ENCODE measurements around the gene TRAF2.

Gene TRAF2

DNA sequence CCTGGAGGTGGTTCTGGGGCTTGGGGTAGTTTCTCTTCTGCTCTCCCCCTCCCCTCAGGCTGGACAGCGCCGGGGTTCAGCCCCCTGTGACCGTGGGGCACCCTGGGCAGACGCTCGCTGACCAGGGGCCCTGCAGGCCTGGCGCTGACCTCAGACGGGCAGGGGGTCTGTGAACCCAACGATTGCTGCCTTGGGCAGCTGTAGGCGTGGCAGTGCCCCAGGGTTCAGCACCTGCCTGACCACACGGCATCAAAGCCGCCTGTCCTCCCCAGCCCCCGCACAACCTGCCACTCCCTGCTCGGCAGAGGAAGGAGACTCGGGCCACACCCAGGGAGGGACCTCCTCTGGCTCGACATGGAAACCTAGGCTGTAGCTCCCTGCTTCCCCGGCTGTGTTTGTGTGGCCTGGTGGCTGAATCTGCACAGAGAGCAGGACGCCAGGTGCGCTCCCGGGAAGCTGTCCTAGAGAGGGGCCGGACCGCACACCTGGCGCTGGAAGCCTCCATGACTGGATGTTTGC is 77.9 kb downstream of the TRAF2 start:
- TF ChIP-seq, protein P1, sequence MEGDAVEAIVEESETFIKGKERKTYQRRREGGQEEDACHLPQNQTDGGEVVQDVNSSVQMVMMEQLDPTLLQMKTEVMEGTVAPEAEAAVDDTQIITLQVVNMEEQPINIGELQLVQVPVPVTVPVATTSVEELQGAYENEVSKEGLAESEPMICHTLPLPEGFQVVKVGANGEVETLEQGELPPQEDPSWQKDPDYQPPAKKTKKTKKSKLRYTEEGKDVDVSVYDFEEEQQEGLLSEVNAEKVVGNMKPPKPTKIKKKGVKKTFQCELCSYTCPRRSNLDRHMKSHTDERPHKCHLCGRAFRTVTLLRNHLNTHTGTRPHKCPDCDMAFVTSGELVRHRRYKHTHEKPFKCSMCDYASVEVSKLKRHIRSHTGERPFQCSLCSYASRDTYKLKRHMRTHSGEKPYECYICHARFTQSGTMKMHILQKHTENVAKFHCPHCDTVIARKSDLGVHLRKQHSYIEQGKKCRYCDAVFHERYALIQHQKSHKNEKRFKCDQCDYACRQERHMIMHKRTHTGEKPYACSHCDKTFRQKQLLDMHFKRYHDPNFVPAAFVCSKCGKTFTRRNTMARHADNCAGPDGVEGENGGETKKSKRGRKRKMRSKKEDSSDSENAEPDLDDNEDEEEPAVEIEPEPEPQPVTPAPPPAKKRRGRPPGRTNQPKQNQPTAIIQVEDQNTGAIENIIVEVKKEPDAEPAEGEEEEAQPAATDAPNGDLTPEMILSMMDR (IDR thresholded peaks at IDR 0.05) = no peak
- no peak for TF ChIP-seq ZFX (IDR thresholded peaks at IDR 0.05; ENCODE audit: borderline replicate concordance)

DNA sequence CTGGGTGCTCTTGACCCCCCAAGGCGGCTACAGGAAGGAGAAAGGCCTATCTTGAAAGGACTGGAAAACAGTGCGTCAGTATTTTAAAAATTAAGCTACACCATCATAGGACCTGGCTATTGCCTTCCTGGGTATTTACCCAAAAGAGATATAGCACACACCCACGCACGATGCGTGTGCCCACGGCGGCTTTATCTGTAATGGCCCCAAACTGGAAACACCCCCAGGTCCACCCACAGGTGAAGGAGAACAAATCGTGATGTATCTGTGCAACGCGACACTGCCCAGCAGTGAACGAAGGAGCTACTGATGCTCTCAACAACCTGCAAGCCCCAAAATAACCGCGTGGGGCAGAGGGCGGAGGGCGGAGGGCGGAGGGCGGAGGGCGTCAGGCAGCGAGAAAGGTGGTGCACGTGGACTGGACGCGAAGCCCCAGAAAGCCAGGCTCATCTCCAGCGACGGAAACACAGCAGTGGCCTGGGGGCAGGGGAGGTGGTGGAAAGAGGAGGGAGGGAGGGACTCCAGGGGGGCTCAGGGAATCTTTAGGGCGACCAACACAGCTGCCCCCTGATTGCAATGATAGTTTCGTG is 78.6 kb downstream of the TRAF2 start:
- H3K27ac ChIP-seq = 0 out of 2 replicates have a peak overlapping the region, but pooled peaks have one; percentile 20
- no peak for TF ChIP-seq ZFX (IDR thresholded peaks at IDR 0.05; ENCODE audit: borderline replicate concordance)
- TF ChIP-seq, protein P1 (IDR thresholded peaks at IDR 0.05) = no peak

More for the DNA sequence above, 77.9 kb downstream of the TRAF2 start:
- 0 out of 2 replicates have a peak overlapping the region, but pooled peaks have one; percentile 20 for H3K27ac ChIP-seq

DNA sequence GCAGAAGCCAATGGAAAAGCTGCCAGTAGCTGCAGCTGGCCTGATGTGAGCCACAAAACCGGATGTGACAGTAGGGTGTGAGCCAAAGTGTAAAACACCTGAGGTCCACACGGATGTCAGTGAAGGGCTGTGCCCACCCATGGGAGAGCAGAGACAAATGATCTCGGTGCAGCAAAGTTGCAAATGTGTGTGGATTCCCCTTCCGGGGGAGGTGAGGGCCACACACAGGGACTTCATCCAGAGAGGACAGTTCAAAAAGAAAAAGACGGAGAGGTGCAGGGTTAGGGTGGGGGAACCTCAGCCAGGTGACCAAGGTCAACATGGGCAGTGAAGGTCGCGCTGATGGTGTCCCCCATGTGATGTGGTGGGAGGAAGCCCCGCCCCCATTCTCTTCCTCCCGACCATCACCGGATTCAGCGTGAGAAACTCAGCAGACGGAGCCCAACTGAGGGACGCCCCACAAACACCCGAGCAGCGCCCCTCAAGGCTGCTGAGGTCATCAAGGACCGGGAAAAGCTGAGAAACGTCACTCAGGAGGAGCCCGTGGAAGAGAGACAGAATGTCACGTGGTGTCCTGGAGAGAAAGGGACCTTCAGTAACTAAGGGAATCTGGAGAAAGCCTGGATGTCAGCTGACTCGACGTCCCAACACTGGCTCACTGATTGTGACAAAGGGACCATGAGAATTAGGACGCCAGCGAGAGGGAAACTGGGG is 79.6 kb downstream of the TRAF2 start:
- TF ChIP-seq, protein P1 (IDR thresholded peaks at IDR 0.05) = no peak
- TF ChIP-seq ZFX (IDR thresholded peaks at IDR 0.05; ENCODE audit: borderline replicate concordance) = no peak

DNA sequence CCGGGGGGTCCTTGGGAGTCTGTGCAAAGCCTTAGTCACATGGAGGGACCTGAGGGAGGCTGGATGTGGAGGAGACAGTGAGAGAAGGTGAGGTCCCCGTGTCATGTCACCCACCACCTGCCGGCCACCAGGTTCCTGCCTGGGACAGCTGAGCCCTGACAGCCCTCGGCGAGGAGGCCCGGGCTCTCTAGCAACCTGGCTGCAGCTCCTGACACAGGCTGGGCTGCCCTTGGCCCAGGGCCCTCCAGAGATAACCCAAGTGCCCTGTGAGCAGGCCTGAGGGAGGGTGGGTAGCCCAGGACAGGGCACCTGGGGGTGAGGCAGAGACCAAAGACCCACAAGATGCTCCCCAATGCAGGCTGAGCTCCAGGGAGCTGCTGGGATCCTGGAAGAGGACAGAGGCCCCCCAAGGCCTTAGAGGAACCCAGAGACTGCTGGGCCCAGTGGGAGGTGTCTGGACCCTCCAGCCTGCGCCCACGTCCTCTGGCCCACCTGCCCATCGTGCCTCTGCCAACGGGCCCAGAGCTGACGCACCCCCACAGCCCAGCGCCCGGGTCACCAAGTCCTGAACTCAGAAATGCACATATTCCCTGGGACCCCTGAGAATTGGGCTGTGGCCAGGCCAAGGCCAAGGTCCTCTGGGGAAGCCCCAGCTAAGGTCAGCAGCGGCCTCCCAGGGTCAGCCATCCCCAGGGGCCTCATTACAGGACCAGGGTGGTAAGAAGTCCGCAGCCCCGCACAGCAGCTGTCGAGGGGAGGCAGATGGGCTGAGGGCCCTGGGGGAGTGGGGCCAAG is 82.2 kb downstream of the TRAF2 start:
- H3K27ac ChIP-seq = no peak overlapping the region
- TF ChIP-seq ZFX (IDR thresholded peaks at IDR 0.05; ENCODE audit: borderline replicate concordance) = no peak
- TF ChIP-seq, protein P1 (IDR thresholded peaks at IDR 0.05) = no peak

More for the DNA sequence above, 79.6 kb downstream of the TRAF2 start:
- no peak overlapping the region for H3K27ac ChIP-seq

DNA sequence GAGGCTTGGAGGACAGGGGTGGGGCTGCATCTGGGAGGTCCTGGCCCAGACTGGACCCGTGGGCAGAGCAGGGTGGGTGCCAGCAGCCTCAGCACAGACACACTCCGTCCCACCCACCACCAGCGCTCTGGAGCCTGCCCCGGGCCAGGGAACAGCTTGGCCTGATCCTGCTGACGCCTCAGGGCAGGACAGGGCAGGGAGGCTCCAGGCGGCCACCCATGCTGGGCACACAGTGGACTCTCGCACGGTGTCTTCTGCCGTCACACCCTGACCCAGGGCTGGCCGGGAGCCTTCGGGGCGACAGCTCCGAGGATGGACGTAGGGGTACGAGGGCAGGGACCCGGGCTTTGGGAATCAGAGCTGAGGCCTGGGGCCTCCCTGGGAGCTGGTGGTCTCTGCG is 82.8 kb downstream of the TRAF2 start:
- no peak for TF ChIP-seq ZFX (IDR thresholded peaks at IDR 0.05; ENCODE audit: borderline replicate concordance)
- TF ChIP-seq, protein P1 (IDR thresholded peaks at IDR 0.05) = no peak
- no peak overlapping the region for H3K27ac ChIP-seq

DNA sequence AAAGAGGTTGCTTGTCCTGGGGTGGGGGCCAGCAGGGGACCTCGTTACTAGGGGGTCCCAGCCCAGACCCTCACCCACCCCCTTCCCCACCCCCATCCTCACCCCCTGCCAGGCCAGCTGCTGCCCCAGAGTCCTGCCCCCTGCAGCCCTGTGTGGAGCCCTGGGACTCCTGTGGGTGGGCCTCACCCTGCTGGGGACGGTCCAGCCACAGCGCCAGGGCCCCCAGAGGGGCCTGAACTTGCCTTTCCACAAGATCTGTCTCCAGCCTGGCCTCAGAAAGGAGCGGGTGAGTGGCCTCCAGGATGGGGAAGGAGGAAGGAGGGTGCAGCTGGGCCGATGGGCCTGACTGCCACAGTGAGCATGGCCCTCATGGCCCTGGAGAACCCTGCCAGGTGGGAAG is 83.5 kb downstream of the TRAF2 start:
- no peak for TF ChIP-seq ZFX (IDR thresholded peaks at IDR 0.05; ENCODE audit: borderline replicate concordance)

DNA sequence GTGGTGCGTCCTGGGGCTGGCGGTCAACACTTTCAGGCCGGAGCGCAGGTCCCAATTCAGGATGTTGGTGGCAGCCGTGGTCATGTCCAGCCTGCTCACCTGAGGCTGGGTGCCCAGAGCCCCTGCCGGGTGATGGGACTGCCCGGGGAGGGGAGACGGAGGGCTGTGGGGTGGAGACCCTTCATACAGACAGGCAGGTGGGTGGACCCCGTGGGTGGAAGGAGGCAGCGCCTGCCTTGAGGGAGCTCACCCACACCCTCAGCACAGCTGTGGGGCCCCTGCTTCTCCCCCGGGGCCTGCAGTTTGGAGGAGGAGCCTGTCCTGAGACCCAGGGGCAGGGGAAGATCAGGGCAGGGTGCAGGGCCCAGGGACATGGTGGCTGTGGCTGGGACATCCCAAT is 84.0 kb downstream of the TRAF2 start:
- TF ChIP-seq ZFX (IDR thresholded peaks at IDR 0.05; ENCODE audit: borderline replicate concordance) = no peak
- TF ChIP-seq, protein P1 (IDR thresholded peaks at IDR 0.05) = no peak
- no peak overlapping the region for H3K27ac ChIP-seq

More for the DNA sequence above, 83.5 kb downstream of the TRAF2 start:
- no peak overlapping the region for H3K27ac ChIP-seq
